GM13976 (cell line): ENCODE data around the gene ZNF276.

Source experiments
- DNase-seq: peaks from one replicate; pipeline ENCODE4 v3.0.0; 2012; ENCODE audit warnings: low spot score
- CTCF ChIP-seq: IDR thresholded peaks from 2 replicates; pipeline ENCODE4 v1.5.1; 2012; ENCODE audit warnings: borderline replicate concordance, mild to moderate bottlenecking; ENCODE audit not compliant: insufficient read depth; ENCODE audit errors: extremely low read depth, missing control alignments, control extremely low read depth
- in situ Hi-C: fragments of 300-500 bp; cut with MboI; formaldehyde crosslinking; loops from one replicate; pipeline ENCODE4 v1.12.0; 2022; ENCODE audit warnings: low sequenced_read_pairs, mixed read lengths, inconsistent platforms; ENCODE audit not compliant: unreplicated experiment

The ZNF276 gene

DNA sequence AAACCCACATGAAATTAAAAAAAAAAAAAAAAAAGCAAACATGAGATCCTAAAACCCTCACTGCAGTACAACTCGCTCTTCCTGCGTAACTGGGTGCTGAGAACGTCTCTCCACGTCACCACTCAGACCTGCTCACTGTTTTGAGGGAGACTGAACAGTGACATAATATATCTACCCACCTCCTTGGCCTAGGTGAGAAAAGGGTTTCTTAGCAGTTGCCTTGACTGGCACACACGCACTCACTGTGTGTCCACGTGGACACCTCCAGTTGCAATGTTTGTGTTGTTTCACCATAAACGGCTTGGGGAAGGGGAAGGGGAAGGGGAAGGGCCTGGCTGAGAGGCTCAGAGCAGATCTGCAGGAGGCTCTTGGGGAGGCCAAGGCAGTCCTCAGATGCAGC, 63.1 kb downstream of the ZNF276 start:
- DNase-seq, result no peak
- in situ Hi-C loops, result no loop called here
- TF ChIP-seq CTCF, result no peak

GRCh38 chr16:89785523-89786155, 64.3 kb downstream of the ZNF276 start:
- no peak for DNase-seq
- no peak for TF ChIP-seq CTCF
- in situ Hi-C loops, result no loop called here

GRCh38 chr16:89786474-89787364, 65.4 kb downstream of the ZNF276 start:
- no peak for TF ChIP-seq CTCF
- no peak for DNase-seq
- in situ Hi-C loops, result no loop called here

GRCh38 chr16:89787365-89787805, 66.0 kb downstream of the ZNF276 start:
- TF ChIP-seq CTCF, result no peak
- in situ Hi-C loops, result no loop called here
- DNase-seq, result no peak
